ENCODE measurements around the gene NRSN2.

Gene NRSN2

DNA sequence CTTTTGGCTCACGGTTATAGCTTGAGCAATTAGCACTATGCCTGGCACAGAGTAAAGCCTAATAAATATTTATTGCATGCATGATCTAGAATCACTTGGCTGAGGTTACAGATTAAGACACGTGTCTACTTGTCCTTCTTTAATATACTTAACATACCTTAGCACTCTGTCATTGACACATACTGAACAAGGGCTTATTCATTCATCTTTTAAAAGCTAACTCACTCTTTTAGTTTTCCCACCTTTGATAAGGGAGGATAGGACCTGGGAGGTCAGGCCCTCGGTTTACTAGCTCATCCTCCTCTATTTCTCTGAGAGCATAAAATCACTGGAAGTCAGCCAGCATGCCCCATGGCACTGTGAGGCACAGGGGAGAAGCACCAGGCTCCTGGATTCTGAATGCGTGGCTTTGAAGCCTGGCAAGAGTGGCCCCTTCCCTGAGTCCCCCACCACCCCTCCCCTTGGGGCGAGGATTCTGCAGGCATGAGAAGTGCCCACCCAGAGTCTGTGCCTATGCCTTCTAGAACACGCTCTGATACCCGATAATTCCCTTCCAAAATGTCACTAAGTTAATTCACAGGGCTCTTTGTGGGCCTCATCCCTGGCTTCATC is 38.4 kb upstream of the NRSN2 start:
- no peak for TF ChIP-seq CTCF (IDR thresholded peaks at IDR 0.05; ENCODE audit: low read depth, low read length)
- DNase-seq (ENCODE audit: extremely low read depth, low read depth): no peak

GRCh38 chr20:309306-309840 is 37.5 kb upstream of the NRSN2 start:
- no peak for DNase-seq (ENCODE audit: extremely low read depth, low read depth)
- TF ChIP-seq CTCF (IDR thresholded peaks at IDR 0.05; ENCODE audit: low read depth, low read length): peak; percentile 7; the same call in 1 of the 2 replicates

DNA sequence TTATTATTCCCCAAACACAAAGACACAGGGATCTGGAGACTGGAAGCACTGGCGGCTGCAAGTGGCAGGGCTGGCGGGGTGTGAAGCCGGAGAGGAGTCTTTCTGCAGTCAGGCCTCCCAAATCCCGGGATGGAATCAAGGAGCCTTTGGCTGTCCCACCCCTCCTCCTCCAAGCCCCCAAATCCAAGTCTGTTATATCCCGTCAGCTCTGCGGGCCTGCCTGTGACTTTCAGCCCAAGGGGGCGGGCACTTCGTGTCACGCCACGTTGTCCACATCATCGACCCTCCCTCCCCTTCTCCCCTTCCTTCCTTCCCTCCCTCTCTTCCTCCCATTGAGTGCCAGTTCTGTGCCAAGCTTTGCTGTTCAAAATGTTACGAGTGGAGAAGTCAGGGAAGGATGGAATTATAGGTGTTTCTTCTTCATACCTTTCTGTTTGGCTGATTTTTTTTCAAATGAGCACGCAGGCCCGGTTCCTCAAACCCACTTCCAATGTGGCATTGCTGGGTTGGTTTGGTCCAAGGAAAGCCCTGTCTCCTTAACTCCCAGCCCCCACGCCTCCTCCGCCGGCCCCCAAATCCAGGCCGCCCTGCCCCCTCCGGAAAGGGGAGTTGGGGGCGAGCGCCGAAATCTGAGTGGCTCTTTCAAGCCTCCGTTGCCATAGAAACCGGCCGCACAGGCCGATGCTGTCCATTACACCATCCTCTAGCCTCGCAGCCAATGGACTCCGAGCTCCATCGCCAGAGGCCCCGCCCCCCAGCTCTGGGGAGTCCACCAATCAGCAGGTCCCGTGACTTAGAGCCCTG is 36.9 kb upstream of the NRSN2 start:
- peak; percentile 99 for DNase-seq (ENCODE audit: extremely low read depth, low read depth)
- TF ChIP-seq CTCF (IDR thresholded peaks at IDR 0.05; ENCODE audit: low read depth, low read length): no peak

DNA sequence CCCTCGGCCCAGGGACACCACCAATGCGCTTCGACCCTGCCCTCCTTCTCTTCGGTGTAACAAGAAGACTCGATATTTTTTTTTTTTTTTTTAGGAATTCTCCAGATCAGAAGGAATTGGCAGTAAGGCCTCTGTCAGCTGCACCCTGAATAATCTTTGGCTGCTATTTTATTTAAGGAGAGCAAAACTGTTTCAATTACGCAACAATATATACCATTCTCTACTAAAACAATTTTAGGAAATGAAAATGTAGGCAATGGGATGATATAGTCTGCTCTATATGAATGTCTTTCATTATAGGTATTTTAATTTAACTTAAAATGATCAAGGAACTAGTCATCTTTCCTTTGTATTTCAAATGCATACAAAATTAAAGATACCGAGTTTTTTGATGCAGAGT is 36.3 kb upstream of the NRSN2 start:
- no peak for DNase-seq (ENCODE audit: extremely low read depth, low read depth)
- no peak for TF ChIP-seq CTCF (IDR thresholded peaks at IDR 0.05; ENCODE audit: low read depth, low read length)

- DNase-seq (ENCODE audit: extremely low read depth, low read depth): no peak
- TF ChIP-seq CTCF (IDR thresholded peaks at IDR 0.05; ENCODE audit: low read depth, low read length): no peak
These were observed 35.3 kb upstream of the NRSN2 start for GRCh38 chr20:311609-312008.

DNA sequence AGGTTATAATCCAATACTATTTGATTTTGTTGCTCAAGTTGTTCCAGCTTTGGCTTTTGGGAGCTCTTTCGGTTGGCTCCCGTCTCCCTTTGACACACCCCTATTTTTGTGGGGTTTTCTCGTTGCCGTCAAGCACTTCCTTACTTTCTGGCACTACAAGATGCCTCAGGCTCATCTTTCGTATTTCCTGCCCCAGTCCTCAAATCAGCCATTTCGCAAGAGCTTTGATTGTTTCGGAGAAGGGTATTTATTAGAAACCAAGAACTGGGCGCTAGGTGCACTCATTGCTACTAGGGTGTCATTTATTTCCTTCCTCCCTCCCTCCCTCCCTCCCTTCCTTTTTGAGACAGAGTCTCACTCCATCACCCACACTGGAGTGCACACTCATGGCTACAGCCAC is 34.8 kb upstream of the NRSN2 start:
- DNase-seq (ENCODE audit: extremely low read depth, low read depth): no peak
- no peak for TF ChIP-seq CTCF (IDR thresholded peaks at IDR 0.05; ENCODE audit: low read depth, low read length)

DNA sequence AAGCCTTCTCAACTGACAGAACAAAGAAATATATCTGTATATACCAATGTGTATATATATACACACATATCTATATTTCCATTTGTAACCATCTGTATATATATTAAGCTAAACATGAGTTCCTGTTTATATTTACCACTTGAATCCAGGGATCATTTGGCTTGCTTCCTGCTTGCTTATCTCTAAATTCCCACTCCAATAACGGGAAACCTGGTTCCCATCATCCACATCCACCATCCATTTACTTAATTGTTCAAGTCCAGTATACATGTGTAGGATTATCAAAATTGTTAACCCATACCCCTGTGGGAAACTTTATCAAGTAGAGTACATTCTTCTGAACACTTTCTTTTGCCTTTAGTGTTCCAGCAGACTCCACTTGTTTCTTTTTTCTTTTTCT is 34.0 kb upstream of the NRSN2 start:
- no peak for DNase-seq (ENCODE audit: extremely low read depth, low read depth)

More for the DNA sequence above, 34.0 kb upstream of the NRSN2 start:
- TF ChIP-seq CTCF (IDR thresholded peaks at IDR 0.05; ENCODE audit: low read depth, low read length): no peak

Data from AG09319 (cell line).